CD4-positive, alpha-beta T cell treated with Interleukin-2 at 100 ng/mL for 4 hours (primary cell): ENCODE results near the gene USP40.

Source experiments
- DNase-seq: peaks from one replicate; pipeline ENCODE4 v3.0.0-alpha.2; 2020; ENCODE audit warnings: low spot score

USP40 gene

GRCh38 chr2:233444501-233444900 is 122.1 kb downstream of the USP40 start:
- DNase-seq = no peak

DNA sequence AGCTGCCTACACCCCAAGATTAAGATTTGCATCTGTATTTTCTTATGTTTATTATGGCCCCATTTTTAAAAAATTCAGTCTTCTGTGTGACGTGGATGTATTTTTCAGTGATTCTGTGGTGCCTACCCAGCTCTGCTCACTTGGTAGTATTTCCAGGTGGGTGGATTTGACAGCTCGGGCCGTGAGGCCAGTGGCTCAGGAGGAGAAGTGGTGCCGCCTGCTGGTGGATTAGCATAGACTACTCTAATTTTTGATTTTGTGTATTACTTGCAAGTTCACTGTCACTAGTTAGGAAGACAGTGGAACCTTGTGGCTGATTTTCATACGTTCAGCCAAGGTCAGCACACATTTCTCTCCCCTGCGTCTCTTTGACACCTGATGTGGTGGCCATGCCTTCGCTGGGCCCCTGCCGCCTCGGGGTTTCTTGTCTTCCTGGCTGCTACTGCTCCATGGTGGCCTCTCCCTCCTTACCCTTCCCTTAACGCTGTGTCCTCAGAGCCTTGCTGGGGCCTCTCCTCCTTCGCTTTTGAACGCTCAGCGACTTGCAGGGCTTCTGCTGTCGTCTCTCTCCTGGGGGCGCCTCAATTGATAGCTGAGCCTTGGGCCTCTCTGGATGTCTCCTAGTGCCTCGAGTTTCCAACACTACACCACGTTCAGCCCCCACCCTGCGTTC is 122.9 kb downstream of the USP40 start:
- peak; percentile 88 for DNase-seq

- DNase-seq = no peak
These were observed 124.6 kb downstream of the USP40 start for GRCh38 chr2:233442028-233442310.

GRCh38 chr2:233441161-233442027 is 125.2 kb downstream of the USP40 start:
- DNase-seq = no peak

- DNase-seq = no peak
These were observed 125.9 kb downstream of the USP40 start for GRCh38 chr2:233440714-233441113.

DNA sequence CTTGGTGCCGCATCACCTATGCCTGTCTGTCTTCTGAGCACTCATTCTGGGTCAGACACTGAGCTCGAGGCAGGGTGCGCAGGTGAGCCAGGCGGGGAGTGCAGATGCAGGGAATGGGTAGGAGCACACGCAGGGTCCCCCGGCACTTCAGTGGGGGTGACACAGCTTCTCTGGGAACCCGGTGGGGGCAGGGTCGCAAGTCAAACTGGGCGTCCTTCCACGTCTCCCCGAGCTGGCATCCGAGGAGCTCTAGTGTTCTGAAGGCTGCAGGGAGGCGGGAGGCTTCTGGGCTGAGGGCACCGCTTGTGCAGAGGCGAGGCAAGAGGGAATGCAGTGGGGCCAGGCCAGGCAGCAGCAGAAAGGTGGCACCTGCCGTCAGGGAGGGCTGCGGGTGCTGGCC is 126.3 kb downstream of the USP40 start:
- no peak for DNase-seq

GRCh38 chr2:233439191-233439590 is 127.4 kb downstream of the USP40 start:
- DNase-seq = no peak

- DNase-seq = no peak
These were observed 127.9 kb downstream of the USP40 start for GRCh38 chr2:233438573-233439147.

DNA sequence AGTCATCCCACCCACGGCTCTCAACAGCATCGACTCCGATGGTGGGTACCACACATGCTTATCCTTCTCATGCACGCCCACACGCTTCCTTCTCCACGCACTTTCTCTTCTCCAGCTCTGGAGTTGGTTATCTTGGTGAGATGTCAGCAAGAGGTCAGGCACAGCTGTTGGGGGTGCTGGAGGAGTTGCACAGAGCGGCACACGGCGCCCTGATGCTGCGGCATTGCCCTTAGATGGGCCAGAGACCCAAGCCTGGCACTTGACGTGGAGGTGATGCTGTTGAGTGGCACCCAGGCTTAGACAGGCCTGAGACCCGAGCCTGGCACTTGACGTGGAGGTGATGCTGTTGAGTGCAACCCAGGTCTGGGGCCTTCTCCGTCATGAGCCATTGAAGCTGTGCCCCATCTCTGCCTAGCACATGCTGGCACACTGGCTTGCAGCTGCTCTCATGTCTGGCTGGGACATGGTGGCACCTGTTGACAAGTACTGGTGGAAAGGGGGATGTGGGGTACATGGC is 129.1 kb downstream of the USP40 start:
- DNase-seq = no peak

GRCh38 chr2:233436691-233437438 is 129.7 kb downstream of the USP40 start:
- DNase-seq = no peak

DNA sequence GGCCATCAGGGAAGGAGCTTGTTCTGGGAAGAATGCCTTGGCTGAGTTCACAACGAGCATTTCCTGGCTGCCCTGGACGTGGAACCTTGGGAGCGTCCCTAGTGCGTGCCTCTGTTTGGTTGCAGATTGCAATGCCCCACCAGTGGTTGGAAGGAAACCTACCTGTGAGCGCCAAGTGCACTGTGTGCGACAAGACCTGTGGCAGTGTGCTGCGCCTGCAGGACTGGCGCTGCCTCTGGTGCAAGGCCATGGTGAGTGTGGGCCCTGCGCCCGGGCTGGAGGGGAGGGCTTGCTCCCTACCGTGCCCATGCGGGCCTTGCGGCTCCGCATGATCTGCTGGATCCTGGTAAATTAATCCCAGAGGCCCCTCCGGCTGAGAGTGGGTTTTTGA is 130.4 kb downstream of the USP40 start:
- no peak for DNase-seq

- DNase-seq = no peak
These were observed 131.0 kb downstream of the USP40 start for GRCh38 chr2:233435436-233436190.

DNA sequence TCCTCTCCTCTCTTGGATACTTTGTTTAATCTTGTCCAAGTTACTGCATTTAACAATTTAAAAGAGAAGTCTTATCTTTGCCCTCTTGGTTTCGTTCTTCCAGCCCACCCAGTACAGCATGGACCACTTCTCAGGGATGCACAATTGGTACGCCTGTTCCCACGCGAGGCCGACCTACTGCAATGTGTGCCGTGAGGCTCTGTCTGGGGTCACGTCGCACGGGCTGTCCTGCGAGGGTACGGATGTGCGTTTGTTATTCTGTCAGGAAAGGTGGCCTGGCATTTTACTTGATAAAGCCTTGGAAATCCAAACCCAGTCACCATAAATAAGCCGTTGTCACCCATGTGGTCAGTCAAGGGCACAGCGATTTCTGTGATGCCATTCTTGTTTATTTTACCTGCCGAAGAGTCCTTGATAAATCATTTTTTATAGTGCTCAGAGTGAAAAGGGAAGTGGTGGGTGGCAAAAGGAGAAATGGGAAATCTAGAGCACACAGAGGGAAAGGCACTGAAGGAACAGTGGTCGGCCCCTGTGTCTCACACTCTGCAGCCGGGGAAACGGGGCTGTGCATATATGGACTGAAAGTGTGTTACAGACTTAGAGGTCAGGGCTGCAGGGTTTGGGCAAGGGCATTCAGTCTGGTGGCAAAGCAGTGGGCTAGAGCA is 131.8 kb downstream of the USP40 start:
- no peak for DNase-seq

DNA sequence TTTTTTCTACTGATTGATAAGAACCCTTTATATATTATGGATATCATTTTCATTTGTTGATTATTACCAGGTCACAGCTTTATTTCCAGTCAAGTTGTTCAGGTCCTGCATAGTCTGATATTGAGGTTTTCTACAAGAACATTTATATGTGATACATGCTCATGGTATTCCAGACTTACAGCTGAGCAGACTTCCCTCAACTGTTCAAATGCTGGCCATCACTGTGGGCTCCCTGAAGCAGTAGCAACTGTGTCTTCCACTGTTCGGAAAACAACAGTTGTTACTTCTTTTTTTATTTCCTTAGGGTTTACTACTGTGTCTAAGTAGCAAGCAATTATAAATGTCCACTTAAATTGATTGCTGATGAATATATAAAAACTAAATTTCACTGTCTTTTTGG is 132.8 kb downstream of the USP40 start:
- DNase-seq = no peak

DNA sequence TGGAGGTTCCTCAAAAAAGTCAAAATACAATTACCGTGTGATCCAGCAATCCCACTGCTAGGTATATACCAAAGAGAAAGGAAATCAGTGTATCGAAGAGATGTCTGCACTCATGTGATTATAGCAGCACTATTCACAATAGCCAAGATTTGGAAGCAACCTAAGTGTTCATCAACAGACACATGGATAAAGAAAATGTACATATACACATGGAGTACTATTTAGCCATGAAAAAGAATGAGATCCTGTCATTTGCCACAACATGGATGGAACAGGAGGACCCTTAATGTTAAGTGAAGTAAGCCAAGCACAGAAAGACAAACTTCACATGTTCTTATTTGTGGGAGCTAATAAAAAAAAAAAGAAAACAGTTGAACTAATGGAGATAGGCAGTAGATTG is 133.6 kb downstream of the USP40 start:
- DNase-seq = no peak

DNA sequence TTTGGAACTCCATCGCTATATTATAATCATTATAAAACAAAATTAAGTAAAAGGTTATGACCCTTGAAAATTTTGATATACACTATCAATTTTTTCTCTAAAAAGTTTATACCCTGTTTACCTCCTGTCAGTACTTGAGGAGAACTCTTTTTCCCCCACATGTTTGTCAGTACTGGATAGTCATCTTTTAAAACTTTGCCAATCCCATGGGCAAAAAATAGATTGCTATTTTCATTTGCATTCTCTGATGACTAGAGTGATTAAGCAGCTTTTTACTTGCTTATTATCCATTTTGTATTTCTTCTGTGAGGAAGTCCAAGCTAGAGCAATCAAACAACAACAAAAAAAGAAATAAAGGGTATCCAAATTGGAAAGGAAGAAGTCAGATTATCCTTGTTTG is 135.9 kb downstream of the USP40 start:
- DNase-seq = no peak

DNA sequence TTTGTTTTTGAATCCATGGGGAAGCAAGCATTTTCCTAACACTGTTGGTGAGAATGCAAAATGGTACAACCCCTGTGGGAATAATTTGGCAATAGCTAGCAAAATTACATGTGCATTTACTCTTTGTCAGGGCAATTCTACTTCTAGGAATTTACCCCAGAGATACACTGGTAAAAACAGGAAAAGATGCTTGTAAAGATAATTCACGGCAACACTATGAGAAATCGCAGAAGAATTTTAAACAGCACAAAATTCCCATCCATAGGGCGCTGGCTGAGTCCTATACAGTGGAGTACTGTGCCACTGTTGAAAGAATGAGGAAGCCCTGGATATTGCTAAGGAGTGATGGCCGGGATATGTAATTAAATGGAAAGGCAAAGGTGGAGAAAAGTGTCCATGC is 136.5 kb downstream of the USP40 start:
- DNase-seq = no peak

DNA sequence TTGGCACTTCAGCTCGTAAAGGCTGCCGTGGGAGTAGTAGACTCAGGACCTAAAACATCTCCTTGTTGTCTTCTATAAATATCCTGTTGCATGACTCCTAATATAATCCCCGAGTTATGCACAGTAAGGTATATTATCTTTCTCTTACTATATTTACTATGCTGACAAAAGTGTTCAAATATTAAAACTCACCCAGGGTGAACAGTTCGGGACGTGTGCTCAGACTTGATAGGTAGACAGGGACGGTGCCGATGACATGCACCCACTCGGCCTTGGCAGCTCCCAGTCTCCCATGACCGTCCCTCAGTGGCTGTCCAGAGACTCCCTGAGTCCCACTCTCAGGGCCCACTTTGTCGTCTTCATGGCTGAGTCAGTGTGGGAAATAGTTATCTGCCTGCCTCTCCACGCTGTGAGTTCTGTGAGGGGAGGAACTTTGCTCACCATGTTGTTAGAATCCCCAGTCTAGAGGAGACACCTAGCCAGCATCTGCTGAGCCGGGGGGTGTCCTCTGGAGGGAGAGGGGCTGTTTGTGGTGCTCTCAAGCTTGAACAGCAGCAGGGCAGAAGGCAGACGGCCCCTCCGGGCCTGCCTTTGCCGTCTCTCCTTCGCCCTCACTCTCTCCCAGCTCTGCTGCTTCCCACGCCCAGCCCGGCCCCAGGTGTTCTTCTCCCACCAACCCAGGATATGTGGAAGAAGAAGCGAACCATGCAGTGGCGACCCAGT is 137.2 kb downstream of the USP40 start:
- no peak for DNase-seq

GRCh38 chr2:233428438-233428837 is 138.1 kb downstream of the USP40 start:
- DNase-seq = no peak

- DNase-seq = no peak
These were observed 138.6 kb downstream of the USP40 start for GRCh38 chr2:233428008-233428407.
